LNCaP clone FGC (cell line): ENCODE data around the gene DNPH1.

Experiments
- DNase-seq: peaks from one replicate; pipeline ENCODE4 v3.0.0-alpha.2; 2011; ENCODE audit warnings: low read depth
- H3K4me3 ChIP-seq: 2 replicates; pipeline ENCODE4 v1.5.1; 2011; ENCODE audit warnings: mild to moderate bottlenecking, low read depth, low read length, control low read depth
- CTCF ChIP-seq: IDR thresholded peaks from 2 replicates; pipeline ENCODE4 v1.5.1; 2012; ENCODE audit warnings: mild to moderate bottlenecking; ENCODE audit not compliant: control insufficient read depth, insufficient read depth; ENCODE audit errors: extremely low read depth

The DNPH1 gene, protein sequence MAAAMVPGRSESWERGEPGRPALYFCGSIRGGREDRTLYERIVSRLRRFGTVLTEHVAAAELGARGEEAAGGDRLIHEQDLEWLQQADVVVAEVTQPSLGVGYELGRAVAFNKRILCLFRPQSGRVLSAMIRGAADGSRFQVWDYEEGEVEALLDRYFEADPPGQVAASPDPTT

GRCh38 chr6:43228951-43229802 is at the start of gene DNPH1:
Gene DNPH1, minus strand, starts transcription at chr6:43229481. Its CDS starts 25 bp downstream, at chr6:43229456.
- peak within 1 kb of the TSS; percentile 54 for H3K4me3 ChIP-seq
- DNase-seq = no peak

DNA sequence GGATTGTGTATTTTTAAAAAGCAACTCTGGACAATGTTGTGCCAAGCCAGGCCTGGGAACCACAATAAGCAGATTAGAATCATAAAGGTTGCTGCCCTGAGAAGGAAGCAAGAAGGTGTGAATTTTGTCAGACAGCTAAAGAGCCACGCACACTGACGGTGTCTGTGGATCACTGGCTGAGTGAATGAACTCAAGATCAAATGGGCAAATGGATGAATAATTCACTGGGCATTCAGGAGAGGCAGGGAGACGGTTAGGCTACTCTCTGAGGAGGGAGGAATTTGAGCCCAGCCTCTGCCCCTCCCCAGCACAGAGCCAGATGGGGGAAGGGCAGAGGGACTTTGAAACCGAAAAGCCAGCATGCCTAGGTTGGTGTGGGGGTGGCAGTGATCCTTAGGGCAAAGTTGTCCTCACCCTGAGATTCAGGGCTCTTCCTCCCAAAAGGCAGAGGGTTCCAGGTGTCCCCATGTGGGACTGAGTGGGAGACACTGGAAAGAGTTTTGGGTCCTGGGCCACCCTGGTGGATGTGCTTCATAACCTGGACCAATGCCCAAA is 49.3 kb upstream of the DNPH1 start:
- no peak overlapping the region for H3K4me3 ChIP-seq
- no peak for TF ChIP-seq CTCF
- no peak for DNase-seq

More at GRCh38 chr6:43228951-43229802, at the start of gene DNPH1:
- peak; percentile 86 for TF ChIP-seq CTCF

- DNase-seq = no peak
- H3K4me3 ChIP-seq = no peak overlapping the region
- TF ChIP-seq CTCF = no peak
Measured at GRCh38 chr6:43277643-43278523, 48.6 kb upstream of the DNPH1 start.

DNA sequence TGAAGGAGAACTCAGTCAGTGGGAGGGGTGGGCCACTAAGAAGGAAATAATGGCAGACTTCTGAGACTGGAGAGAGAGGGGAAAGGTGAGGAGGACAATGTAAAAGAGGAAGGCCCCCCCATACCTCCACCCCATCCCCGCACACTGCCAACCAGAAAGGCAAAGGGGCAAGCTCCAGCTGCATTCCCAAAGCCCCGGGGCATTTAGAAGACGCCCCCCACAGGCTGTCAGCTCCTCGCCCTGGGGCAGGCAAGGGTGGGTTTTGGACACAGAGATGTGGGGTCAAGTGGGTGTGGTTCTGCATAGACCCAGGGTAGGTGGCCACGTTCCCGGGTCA is 48.0 kb upstream of the DNPH1 start:
- TF ChIP-seq CTCF = no peak
- no peak for DNase-seq

GRCh38 chr6:43276577-43277305 is 47.5 kb upstream of the DNPH1 start:
- TF ChIP-seq CTCF = no peak
- no peak overlapping the region for H3K4me3 ChIP-seq
- DNase-seq = no peak

More for the DNA sequence above, 48.0 kb upstream of the DNPH1 start:
- H3K4me3 ChIP-seq = no peak overlapping the region

DNA sequence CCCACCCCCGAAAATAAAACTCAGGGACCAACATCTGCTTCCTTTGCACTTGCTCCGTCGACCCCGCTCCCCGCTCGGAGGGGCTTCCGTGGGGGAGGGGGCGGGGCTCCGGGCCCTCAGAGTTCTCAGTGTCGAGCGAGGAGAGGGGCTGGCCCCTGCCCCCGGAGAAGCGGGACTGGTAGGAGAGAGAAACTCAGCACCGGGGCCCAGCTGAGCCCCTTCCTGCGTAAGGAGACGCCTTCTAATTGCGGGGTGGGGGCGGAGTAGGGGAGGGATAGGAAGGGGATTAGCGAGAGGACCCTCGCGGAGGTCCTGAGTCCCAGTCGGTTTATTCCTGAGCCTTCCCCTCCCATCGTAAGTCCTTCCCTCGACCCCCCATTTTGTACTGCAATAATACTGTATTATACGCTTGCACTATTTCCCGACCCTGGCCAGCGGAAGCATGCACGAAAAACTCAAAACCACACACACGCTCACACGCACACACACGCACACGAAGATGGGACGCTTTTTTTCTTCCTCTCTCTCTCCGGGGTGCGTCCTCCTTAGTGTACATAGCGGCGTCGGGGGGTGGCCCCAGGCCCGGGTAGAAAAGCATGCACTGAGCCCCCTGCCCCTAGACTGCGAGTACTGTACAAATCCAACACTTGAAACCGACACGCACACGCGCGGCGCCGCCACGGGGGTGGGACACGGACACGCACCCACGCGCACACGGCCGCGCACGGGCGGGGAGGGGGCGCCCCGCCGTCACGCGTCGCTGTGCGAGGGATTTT is 46.7 kb upstream of the DNPH1 start:
- no peak for TF ChIP-seq CTCF
- H3K4me3 ChIP-seq = no peak overlapping the region
- no peak for DNase-seq
